Fibroblast of the conjunctiva (primary cell): ENCODE measurements around the gene LRRC61.
"Not testable (repeated sequence)": the region's sequence is repeated elsewhere in the genome, so short reads cannot be mapped to it uniquely, and the experiment has no call there.

ENCODE experiments used
- DNase-seq: peaks from one replicate; pipeline ENCODE4 v3.0.0-alpha.2; 2010; ENCODE audit warnings: low read depth

LRRC61 gene

GRCh38 chr7:150322833-150323681 lies at the start of gene LRRC61, which contains the start of gene ACTR3C:
Gene LRRC61, plus strand, starts transcription at chr7:150323355. Its CDS starts 13,507 bp downstream, at chr7:150336862.
Gene ACTR3C, minus strand, starts transcription at chr7:150323545. Its CDS starts 28,249 bp downstream, at chr7:150295296.
- no peak for DNase-seq

GRCh38 chr7:150276132-150276695 lies 46.9 kb upstream of the LRRC61 start:
- peak; percentile 0 for DNase-seq

- not testable (repeated sequence) for DNase-seq
These were observed 44.8 kb upstream of the LRRC61 start for GRCh38 chr7:150278383-150278782.

GRCh38 chr7:150281681-150282403 lies 41.3 kb upstream of the LRRC61 start:
- not testable (repeated sequence) for DNase-seq

- DNase-seq: not testable (repeated sequence)
These were observed 40.0 kb upstream of the LRRC61 start for GRCh38 chr7:150283111-150283510.

- DNase-seq: not testable (repeated sequence)
These were observed 39.5 kb upstream of the LRRC61 start for GRCh38 chr7:150283608-150284007.

- DNase-seq: not testable (repeated sequence)
These were observed 37.1 kb upstream of the LRRC61 start for GRCh38 chr7:150285849-150286754.

GRCh38 chr7:150287815-150288214 lies 35.3 kb upstream of the LRRC61 start:
- DNase-seq: not testable (repeated sequence)

GRCh38 chr7:150288816-150289215 lies 34.3 kb upstream of the LRRC61 start:
- DNase-seq: not testable (repeated sequence)

GRCh38 chr7:150290317-150290716 lies 32.8 kb upstream of the LRRC61 start:
- not testable (repeated sequence) for DNase-seq

- not testable (repeated sequence) for DNase-seq
These were observed 28.1 kb upstream of the LRRC61 start for GRCh38 chr7:150295027-150295426.

GRCh38 chr7:150295614-150296013 lies 27.5 kb upstream of the LRRC61 start:
- not testable (repeated sequence) for DNase-seq

- not testable (repeated sequence) for DNase-seq
These were observed 26.4 kb upstream of the LRRC61 start for GRCh38 chr7:150296802-150297201.

- not testable (repeated sequence) for DNase-seq
These were observed 25.2 kb upstream of the LRRC61 start for GRCh38 chr7:150297978-150298377.

- DNase-seq: not testable (repeated sequence)
These were observed 20.2 kb upstream of the LRRC61 start for GRCh38 chr7:150302908-150303310.

- DNase-seq: not testable (repeated sequence)
These were observed 18.5 kb upstream of the LRRC61 start for GRCh38 chr7:150304499-150305258.

GRCh38 chr7:150305259-150305902 lies 17.8 kb upstream of the LRRC61 start:
- not testable (repeated sequence) for DNase-seq

- DNase-seq: not testable (repeated sequence)
These were observed 17.3 kb upstream of the LRRC61 start for GRCh38 chr7:150305903-150306284.

GRCh38 chr7:150306377-150306776 lies 16.8 kb upstream of the LRRC61 start:
- DNase-seq: not testable (repeated sequence)

GRCh38 chr7:150307129-150307528 lies 16.0 kb upstream of the LRRC61 start:
- DNase-seq: no peak
